Peyer's patch (tissue), 4 donors: ENCODE data around the gene SLC16A3.

ENCODE experiments used
- POLR2A ChIP-seq, 2 donors: fragments of 450-650 bp; IDR thresholded peaks; one replicate each; pipeline ENCODE4 v1.5.1; 2017; ENCODE audit warnings: antibody characterized with exemption in 2 of 2, mild to moderate bottlenecking in 2 of 2, moderate library complexity in 2 of 2
- TF ChIP-seq, protein P1 (sequence below), 6 experiments: fragments of 450-650 bp in 4 of 6; fragments of 200-600 bp in 2 of 6; sonication (generic) in 1 of 6; IDR thresholded peaks; one replicate each; pipeline ENCODE4 v1.5.1; 2017 to 2019; ENCODE audit warnings: antibody characterized with exemption in 6 of 6, mild to moderate bottlenecking in 3 of 6, moderate library complexity in 1 of 6

GRCh38 chr17:82202981-82203380 lies 25.9 kb upstream of the SLC16A3 start:
- no peak for TF ChIP-seq POLR2A (IDR thresholded peaks at IDR 0.05)
- TF ChIP-seq, protein P1, sequence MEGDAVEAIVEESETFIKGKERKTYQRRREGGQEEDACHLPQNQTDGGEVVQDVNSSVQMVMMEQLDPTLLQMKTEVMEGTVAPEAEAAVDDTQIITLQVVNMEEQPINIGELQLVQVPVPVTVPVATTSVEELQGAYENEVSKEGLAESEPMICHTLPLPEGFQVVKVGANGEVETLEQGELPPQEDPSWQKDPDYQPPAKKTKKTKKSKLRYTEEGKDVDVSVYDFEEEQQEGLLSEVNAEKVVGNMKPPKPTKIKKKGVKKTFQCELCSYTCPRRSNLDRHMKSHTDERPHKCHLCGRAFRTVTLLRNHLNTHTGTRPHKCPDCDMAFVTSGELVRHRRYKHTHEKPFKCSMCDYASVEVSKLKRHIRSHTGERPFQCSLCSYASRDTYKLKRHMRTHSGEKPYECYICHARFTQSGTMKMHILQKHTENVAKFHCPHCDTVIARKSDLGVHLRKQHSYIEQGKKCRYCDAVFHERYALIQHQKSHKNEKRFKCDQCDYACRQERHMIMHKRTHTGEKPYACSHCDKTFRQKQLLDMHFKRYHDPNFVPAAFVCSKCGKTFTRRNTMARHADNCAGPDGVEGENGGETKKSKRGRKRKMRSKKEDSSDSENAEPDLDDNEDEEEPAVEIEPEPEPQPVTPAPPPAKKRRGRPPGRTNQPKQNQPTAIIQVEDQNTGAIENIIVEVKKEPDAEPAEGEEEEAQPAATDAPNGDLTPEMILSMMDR (IDR thresholded peaks at IDR 0.05): no peak
